Natural killer cell (primary cell): ENCODE results near the gene DLG1. TPM values are rescaled to one million over a fixed set of nuclear protein-coding genes. Genes with fewer than 3 reads are reported as not detected.

Experiments used
- ATAC-seq, 3 donors: fragments of 150-1000 bp in 2 of 3; fragments of 200-7000 bp in 1 of 3; cut with Tn5 transposase; 1 replicate in 1 of 3; 2 replicates in 2 of 3; pipeline ENCODE4 v1.10.0; 2021; ENCODE audit warnings: mild to moderate bottlenecking in 2 of 3, moderate library complexity in 2 of 3
- DNase-seq, 2 donors: peaks; one replicate each; pipeline versions ENCODE4 v3.0.0 to v3.0.0-alpha.2; 2013 to 2021; ENCODE audit warnings: mixed read lengths in 1 of 2
- H3K27ac ChIP-seq: one replicate; pipeline ENCODE4 v1.5.1; 2013; ENCODE audit warnings: mild to moderate bottlenecking, low read length
- H3K27me3 ChIP-seq: one replicate; pipeline ENCODE4 v1.6.1; 2013; ENCODE audit warnings: low read length; ENCODE audit not compliant: control insufficient read depth, insufficient read depth
- H3K36me3 ChIP-seq: one replicate; pipeline ENCODE4 v1.6.1; 2013; ENCODE audit warnings: low read length; ENCODE audit not compliant: control insufficient read depth, insufficient read depth
- H3K4me1 ChIP-seq: one replicate; pipeline ENCODE4 v1.6.1; 2013; ENCODE audit warnings: low read length; ENCODE audit not compliant: control insufficient read depth, insufficient read depth
- H3K4me3 ChIP-seq: one replicate; pipeline ENCODE4 v1.5.1; 2013; ENCODE audit warnings: low read length
- H3K9me3 ChIP-seq: one replicate; pipeline ENCODE4 v1.6.1; 2013; ENCODE audit warnings: low read length; ENCODE audit not compliant: control insufficient read depth, insufficient read depth
- H3K27ac Mint-ChIP-seq, 2 donors: one replicate each; pipeline ENCODE4 v1.8.0; 2022; ENCODE audit warnings: mild to moderate bottlenecking in 2 of 2, mixed read lengths in 2 of 2, moderate library complexity in 1 of 2
- H3K27me3 Mint-ChIP-seq, 2 donors: one replicate each; pipeline ENCODE4 v1.8.0; 2022; ENCODE audit warnings: low read depth in 2 of 2, mixed read lengths in 2 of 2
- H3K36me3 Mint-ChIP-seq: one replicate; pipeline ENCODE4 v1.8.0; 2022; ENCODE audit warnings: mixed read lengths
- H3K4me1 Mint-ChIP-seq, 2 donors: one replicate each; pipeline ENCODE4 v1.8.0; 2022; ENCODE audit warnings: mixed read lengths in 2 of 2
- H3K4me3 Mint-ChIP-seq: one replicate; pipeline ENCODE4 v1.8.0; 2022; ENCODE audit warnings: mild to moderate bottlenecking, moderate library complexity, mixed read lengths
- H3K9me3 Mint-ChIP-seq, 2 donors: one replicate each; pipeline ENCODE4 v1.8.0; 2022; ENCODE audit warnings: mixed read lengths in 2 of 2
- WGBS: methylation state at CpG from one replicate; pipeline ENCODE4 v1.1.7; 2013; ENCODE audit warnings: missing lambda C conversion rate; ENCODE audit not compliant: insufficient coverage; 5-methylcytosine and 5-hydroxymethylcytosine counted together
- intact Hi-C: fragments of 100-400 bp; cut with micrococcal nuclease; formaldehyde crosslinking; loops from one replicate; pipeline ENCODE4 v1.14.2; 2022
- total RNA-seq, 4 donors: library from RNA; stranded (reverse); fragments of 120-200 nt in 1 of 4; gene quantifications; one replicate each; pipeline versions ENCODE4 v1.2.3 to v1.2.4, GENCODE V29; 2013 to 2022
- TF ChIP-seq, protein P1 (sequence below): fragments of 200-600 bp; IDR thresholded peaks from one replicate; pipeline ENCODE4 v1.8.0; 2022; ENCODE audit warnings: antibody characterized with exemption

The DLG1 gene
- total RNA-seq, 3 donors from 2014 or later (not counting 1 experiment from before 2014, with no cell fraction given), result 82.0 to 91.8 (median 89.0) TPM

DNA sequence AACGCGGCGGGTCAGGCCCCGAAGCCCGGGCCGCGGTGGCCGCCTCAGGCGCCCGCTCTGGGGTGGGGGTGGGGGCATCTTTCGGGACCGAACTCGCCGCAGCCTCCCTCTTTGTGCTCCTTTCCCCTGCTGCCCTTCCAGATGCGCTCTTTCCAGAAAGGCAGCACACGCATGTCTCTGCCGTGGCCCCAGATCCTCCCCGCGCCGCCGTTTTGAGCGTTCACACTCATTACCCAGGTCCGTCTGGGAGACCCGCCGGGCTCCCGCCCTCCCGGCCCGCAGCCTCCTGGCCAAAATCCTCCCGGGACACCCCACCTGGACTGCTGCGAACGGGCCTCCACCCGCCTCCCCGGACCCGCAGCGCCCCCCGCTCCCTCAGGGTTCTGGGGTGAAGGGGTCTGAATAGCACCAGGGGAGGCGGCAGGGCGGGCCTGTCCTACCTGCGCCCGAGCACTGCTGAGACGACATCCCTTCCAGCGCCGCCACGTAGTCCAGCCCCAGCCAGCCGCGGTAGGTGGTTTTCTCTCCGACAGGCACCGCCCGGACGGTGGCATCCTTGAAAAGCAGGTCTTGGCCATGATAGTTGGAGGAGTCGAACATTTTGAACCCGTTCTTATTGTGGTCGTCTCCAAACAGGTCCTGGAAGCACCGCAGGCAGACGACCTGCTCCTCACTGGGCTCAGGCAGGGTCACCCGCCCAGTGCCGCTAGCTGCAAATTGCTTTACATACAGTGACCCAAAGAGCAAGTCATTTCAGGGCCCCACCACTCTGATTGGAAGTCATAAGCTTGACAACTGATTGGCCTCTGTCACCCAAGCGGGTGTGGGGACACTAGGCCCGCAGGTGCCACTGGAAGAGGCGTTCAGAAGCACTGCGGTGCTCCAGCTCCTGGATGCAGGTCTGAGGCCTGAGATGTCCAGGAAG is 294.7 kb downstream of the DLG1 start:
- TF ChIP-seq, protein P1, sequence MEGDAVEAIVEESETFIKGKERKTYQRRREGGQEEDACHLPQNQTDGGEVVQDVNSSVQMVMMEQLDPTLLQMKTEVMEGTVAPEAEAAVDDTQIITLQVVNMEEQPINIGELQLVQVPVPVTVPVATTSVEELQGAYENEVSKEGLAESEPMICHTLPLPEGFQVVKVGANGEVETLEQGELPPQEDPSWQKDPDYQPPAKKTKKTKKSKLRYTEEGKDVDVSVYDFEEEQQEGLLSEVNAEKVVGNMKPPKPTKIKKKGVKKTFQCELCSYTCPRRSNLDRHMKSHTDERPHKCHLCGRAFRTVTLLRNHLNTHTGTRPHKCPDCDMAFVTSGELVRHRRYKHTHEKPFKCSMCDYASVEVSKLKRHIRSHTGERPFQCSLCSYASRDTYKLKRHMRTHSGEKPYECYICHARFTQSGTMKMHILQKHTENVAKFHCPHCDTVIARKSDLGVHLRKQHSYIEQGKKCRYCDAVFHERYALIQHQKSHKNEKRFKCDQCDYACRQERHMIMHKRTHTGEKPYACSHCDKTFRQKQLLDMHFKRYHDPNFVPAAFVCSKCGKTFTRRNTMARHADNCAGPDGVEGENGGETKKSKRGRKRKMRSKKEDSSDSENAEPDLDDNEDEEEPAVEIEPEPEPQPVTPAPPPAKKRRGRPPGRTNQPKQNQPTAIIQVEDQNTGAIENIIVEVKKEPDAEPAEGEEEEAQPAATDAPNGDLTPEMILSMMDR, result no peak

DNA sequence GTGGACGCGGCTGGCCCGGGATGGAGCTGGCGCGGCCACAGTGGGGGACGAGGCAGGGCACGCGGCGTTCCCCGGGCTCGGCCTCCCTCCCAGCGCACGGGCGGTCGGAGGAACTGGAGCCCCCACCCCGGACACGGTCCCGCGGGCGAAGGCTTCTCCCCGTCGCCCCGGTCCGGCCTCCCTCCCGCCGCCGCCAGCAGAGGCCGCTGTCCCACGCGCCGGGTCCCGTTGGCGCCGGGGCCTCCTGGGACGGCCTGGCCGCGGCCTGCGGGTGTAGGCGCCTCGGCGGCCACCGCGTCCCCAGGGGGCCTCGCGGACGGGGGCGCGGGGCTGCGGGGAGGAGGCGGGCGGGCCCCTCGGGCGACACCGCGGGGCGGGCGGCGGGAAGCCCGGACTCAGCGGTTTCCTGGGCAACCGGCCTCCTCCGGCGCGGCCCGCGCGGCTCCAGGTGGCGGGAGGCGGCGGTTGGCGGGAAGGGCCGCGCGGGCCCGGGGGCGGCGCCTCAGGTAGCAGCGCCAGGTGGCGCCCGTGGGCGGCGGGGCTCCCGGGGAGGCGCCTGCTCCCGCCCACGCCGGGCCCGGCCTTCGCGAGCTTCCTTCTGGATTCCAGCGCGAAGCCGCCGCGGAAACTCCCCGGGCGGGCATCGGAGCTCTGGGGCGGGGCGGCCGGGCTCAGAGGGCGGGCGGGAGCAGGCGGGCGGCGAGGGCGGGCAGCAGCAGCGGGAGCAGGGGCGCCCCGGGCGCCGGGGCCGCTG is 295.5 kb downstream of the DLG1 start:
- DNase-seq, result peak; percentile 80 to 92
- Mint-ChIP-seq H3K36me3 (no peaks in the 10 kb centered on the region), H3K27ac (peak overlapping the region in 1 of 2 donors; percentile 85), H3K4me1 (peaks cover 0 to 14% of the 10 kb centered on the region in 2 donors), H3K4me3 (no peak overlapping the region), H3K27me3 (peaks cover 0 to 7% of the 10 kb centered on the region in 2 donors), H3K9me3 (no peaks in the 10 kb centered on the region)
- TF ChIP-seq, protein P1, result peak; percentile 73
- Histone ChIP-seq H3K9me3 (no peaks in the 10 kb centered on the region), H3K4me3 (no peak overlapping the region), H3K27me3 (no peaks in the 10 kb centered on the region), H3K4me1 (peaks cover 13% of the 10 kb centered on the region), H3K36me3 (no peaks in the 10 kb centered on the region), H3K27ac (no peak overlapping the region)
- ATAC-seq, result peak; percentile 85 to 90 (median 85)
- WGBS, result under 1% methylated on average over 113 of the region's 113 CpGs
- intact Hi-C loops, result loop anchor here (1.0 kb wide), 1 partner anchor 184 kb away; no protein-coding TSS in a partner anchor

More for the DNA sequence above, 294.7 kb downstream of the DLG1 start:
- H3K27ac ChIP-seq, result no peak overlapping the region
- no peaks in the 10 kb centered on the region for H3K36me3 ChIP-seq
- peaks cover 0 to 7% of the 10 kb centered on the region in 2 donors for H3K27me3 Mint-ChIP-seq
- intact Hi-C loops, result no loop called here
- peaks cover 0 to 14% of the 10 kb centered on the region in 2 donors for H3K4me1 Mint-ChIP-seq
- H3K4me3 ChIP-seq, result peak overlapping the region; percentile 37
- no peaks in the 10 kb centered on the region for H3K9me3 ChIP-seq
- no peaks in the 10 kb centered on the region for H3K36me3 Mint-ChIP-seq
- H3K4me3 Mint-ChIP-seq, result peak overlapping the region; percentile 87
- peak overlapping the region; percentile 34 to 85 for H3K27ac Mint-ChIP-seq
- 29% methylated on average over 61 of the region's 61 CpGs for WGBS
- H3K4me1 ChIP-seq, result peaks cover 13% of the 10 kb centered on the region
- peak in 1 of 3 donors; percentile 2 for ATAC-seq
- H3K27me3 ChIP-seq, result no peaks in the 10 kb centered on the region
- H3K9me3 Mint-ChIP-seq, result no peaks in the 10 kb centered on the region
- DNase-seq, result peak in 1 of 2 donors; percentile 32

DNA sequence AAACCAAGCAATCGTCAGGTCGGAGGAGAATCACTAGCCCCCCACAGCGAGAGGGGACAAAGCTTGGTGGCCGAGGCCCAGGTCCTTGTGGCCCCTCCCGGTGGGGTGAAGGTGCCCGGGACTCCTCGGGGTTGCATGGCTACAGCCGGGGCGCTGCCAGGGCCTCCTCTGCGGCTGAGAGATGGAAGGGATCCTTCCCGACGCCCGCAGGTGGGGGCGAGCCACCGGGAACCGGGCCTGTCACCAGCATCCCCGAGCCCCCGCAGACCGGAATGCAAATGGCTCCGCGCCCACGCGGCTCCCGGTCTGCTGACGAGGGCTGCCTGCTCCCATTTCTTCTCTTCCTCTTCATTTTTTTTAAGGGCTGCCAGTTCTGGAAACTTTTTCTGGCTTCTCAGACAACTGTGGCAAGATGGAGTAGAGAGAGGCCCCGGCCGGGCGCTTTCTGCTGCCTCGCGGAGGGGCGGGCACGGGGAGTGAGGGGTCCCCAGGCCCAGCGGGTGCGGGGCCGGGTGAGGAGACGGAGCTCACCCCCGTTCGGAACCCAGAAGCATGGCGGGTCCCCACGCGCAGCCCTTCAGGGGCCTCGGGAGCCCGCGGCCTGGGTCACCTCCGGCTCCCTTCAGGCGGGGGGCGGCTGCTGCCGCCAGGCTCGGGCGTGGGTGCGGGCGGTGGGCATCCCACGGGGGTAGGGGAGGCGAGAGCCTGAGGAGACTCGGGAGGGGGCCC is 296.3 kb downstream of the DLG1 start:
- Histone ChIP-seq H3K4me1 (peaks cover 13% of the 10 kb centered on the region), H3K4me3 (no peak overlapping the region), H3K27ac (no peak overlapping the region), H3K27me3 (no peaks in the 10 kb centered on the region), H3K36me3 (no peaks in the 10 kb centered on the region), H3K9me3 (no peaks in the 10 kb centered on the region)
- TF ChIP-seq, protein P1, result no peak
- Mint-ChIP-seq H3K36me3 (no peaks in the 10 kb centered on the region), H3K9me3 (no peaks in the 10 kb centered on the region), H3K27me3 (peaks cover 0 to 7% of the 10 kb centered on the region in 2 donors), H3K4me3 (peak overlapping the region; percentile 87), H3K27ac (peak overlapping the region; percentile 39 to 73), H3K4me1 (peaks cover 0 to 14% of the 10 kb centered on the region in 2 donors)
- intact Hi-C loops, result loop anchor here (1.0 kb wide), 1 partner anchor 185 kb away; no protein-coding TSS in a partner anchor
- WGBS, result 35% methylated on average over 55 of the region's 55 CpGs
- ATAC-seq, result peak in 1 of 3 donors; percentile 6
- DNase-seq, result peak in 1 of 2 donors; percentile 25
